ENCODE results near the gene GTF2H2.
"Not testable (repeated sequence)": the region's sequence is repeated elsewhere in the genome, so short reads cannot be mapped to it uniquely, and the experiment has no call there.

GTF2H2 gene

DNA sequence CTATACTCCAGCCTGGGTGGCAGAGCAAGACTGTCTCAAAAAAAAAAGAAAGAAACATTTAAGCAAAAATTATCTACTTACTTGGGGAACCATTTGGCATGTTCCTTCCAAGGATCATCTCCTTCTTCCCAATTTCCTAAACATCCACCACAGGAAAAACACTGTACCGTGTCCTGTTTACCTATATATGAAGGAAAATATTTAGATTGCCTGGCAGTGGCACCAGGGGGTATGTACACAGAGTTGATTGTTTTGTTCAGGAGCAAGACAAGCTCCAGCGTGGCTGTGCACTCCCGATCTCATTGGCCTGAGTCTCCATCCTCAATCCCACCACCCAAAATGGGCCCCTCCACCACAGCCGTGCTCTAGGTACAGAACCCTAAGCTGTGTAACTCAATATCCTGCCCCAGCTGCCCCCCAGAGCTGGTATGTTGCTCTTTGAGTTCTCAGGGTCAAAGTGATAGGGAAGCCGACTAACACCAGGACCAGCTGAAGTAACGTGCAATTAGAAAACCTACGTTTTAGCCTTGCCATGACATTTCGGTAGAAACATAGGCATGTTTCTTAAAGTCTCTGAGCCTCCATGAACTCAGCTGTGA is 56.2 kb downstream of the GTF2H2 start:
- no peak for DNase-seq

DNA sequence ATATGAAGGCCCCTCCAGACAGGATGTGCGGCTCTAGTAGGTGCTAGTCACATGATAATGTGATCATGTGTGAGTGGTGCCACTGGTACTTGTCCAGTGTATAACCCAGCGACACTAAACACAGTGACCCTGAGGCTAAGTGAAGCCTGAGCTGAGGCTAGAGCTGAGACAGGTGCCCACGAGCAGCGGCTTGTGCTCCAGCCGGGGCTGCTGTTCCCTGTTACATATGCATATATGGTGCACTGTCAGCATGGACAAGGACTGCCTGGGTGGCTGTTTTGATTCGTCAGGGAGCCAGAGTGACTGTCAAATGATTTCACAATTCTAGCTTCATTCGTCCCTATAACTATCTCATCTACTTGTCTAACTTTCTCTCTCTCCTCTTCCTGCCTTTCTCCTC is 60.5 kb downstream of the GTF2H2 start:
- DNase-seq = not testable (repeated sequence)
